BJ (cell line): ENCODE data around the gene GDI2. TPM values are rescaled to one million over a fixed set of nuclear protein-coding genes. Genes with fewer than 3 reads are reported as not detected.

Experiments used
- CTCF ChIA-PET: fragments of 350-600 bp; formaldehyde crosslinking; extraction: SDS; loops from one replicate; lab custom pipeline; 2021; ENCODE audit warnings: antibody characterized with exemption, inconsistent platforms; lab: Yijun Ruan, JAX
- POLR2A ChIA-PET: fragments of 300-600 bp; sonication (Branson Sonifier 250); formaldehyde crosslinking; extraction: SDS; loops from one replicate; lab custom pipeline; 2021; ENCODE audit warnings: antibody characterized with exemption; lab: Charles Lee
- DNase-seq: peaks from one replicate; pipeline ENCODE4 v3.0.0-alpha.2; 2011; ENCODE audit warnings: low read depth
- H3K27me3 ChIP-seq: 2 replicates; pipeline ENCODE4 v1.6.0; 2011; ENCODE audit warnings: low read length; ENCODE audit not compliant: control insufficient read depth, insufficient read depth
- H3K36me3 ChIP-seq: 2 replicates; pipeline ENCODE4 v1.5.1; 2011; ENCODE audit warnings: low read length; ENCODE audit not compliant: control insufficient read depth, insufficient read depth
- H3K4me3 ChIP-seq: 2 replicates; pipeline ENCODE4 v1.5.1; 2011; ENCODE audit warnings: low read depth, mild to moderate bottlenecking, control low read depth, low read length
- CTCF ChIP-seq: IDR thresholded peaks from 2 replicates; pipeline ENCODE4 v1.5.1; 2011; ENCODE audit warnings: low read depth, mild to moderate bottlenecking, control low read depth, inconsistent platforms, low read length, moderate library complexity; ENCODE audit not compliant: insufficient read depth
- polyA plus RNA-seq: library from polyadenylated mRNA; depleted of rRNA; stranded (reverse); fragments of >200 nt; gene quantifications from 2 replicates; pipeline ENCODE4 v1.2.3, GENCODE V29; 2011

The GDI2 gene
- polyA plus RNA-seq, 1 experiment: 148 TPM

- CTCF ChIA-PET: no interaction called here
Measured at GRCh38 chr10:5732141-5732540, 81.1 kb downstream of the GDI2 start.

GRCh38 chr10:5731559-5731958, 81.7 kb downstream of the GDI2 start:
- ChIA-PET POLR2A (no interaction called here), CTCF (no interaction called here)
- DNase-seq: no peak
- peaks cover 4% of the 10 kb centered on the region for H3K36me3 ChIP-seq
- no peak for TF ChIP-seq CTCF
- H3K27me3 ChIP-seq: no peaks in the 10 kb centered on the region
- no peak overlapping the region for H3K4me3 ChIP-seq

More at GRCh38 chr10:5732141-5732540, 81.1 kb downstream of the GDI2 start:
- Histone ChIP-seq H3K36me3 (peaks cover 4% of the 10 kb centered on the region), H3K4me3 (no peak overlapping the region), H3K27me3 (no peaks in the 10 kb centered on the region)
- DNase-seq: no peak
- TF ChIP-seq CTCF: no peak
- POLR2A ChIA-PET: no interaction called here

- no peak for DNase-seq
- no peak for TF ChIP-seq CTCF
- ChIA-PET POLR2A (no interaction called here), CTCF (interaction anchor here (1.1 kb wide), 1 partner anchor 11 kb away, joined by 3 read pairs; no protein-coding TSS in a partner anchor)
- H3K27me3 ChIP-seq: no peaks in the 10 kb centered on the region
- H3K4me3 ChIP-seq: no peak overlapping the region
- H3K36me3 ChIP-seq: peaks cover 4% of the 10 kb centered on the region
Measured at GRCh38 chr10:5730766-5731165, 82.5 kb downstream of the GDI2 start.

- ChIA-PET POLR2A (no interaction called here), CTCF (interaction anchor here (1.1 kb wide), 1 partner anchor 50 kb away, joined by 3 read pairs; no protein-coding TSS in a partner anchor)
- no peak for TF ChIP-seq CTCF
Measured at GRCh38 chr10:5723692-5724091, 89.5 kb downstream of the GDI2 start.

DNA sequence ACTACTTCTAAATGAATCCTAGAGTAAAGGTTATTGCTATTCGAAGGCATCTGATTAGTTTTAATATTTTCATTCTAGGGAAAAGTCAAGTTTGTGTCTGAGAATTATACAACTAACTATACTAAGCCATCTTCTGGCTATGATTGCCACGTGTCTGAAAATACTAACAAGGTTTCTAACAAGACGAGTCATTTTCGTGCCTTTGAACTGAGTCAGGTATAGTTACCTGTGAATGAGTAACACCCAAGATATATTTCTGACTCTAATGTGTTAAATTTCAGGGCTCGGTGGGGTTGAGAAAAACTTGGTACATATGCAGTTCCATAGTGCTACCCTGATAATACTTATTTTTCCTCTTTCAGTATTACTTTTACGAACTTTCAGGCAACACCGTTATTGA, 93.1 kb downstream of the GDI2 start:
- DNase-seq: no peak
- TF ChIP-seq CTCF: no peak
- POLR2A ChIA-PET: no interaction called here
- Histone ChIP-seq H3K4me3 (no peak overlapping the region), H3K36me3 (no peaks in the 10 kb centered on the region; the same call in 1 of the 2 replicates), H3K27me3 (no peaks in the 10 kb centered on the region)
- CTCF ChIA-PET: no interaction called here

More at GRCh38 chr10:5723692-5724091, 89.5 kb downstream of the GDI2 start:
- Histone ChIP-seq H3K36me3 (no peaks in the 10 kb centered on the region; the same call in 1 of the 2 replicates), H3K27me3 (no peaks in the 10 kb centered on the region), H3K4me3 (no peak overlapping the region)
- no peak for DNase-seq
